Effector memory CD4-positive, alpha-beta T cell (primary cell): ENCODE data around the gene SUOX.
"Not testable (repeated sequence)": the region's sequence is repeated elsewhere in the genome, so short reads cannot be mapped to it uniquely, and the experiment has no call there.

Experiments
- DNase-seq, 3 donors: peaks; one replicate each; pipeline ENCODE4 v3.0.0-alpha.2; 2020
- H3K27ac ChIP-seq: 2 replicates; pipeline ENCODE4 v1.7.0; 2013; ENCODE audit warnings: mild to moderate bottlenecking, low read length, moderate library complexity; ENCODE audit not compliant: insufficient read depth, poor library complexity, severe bottlenecking
- H3K27me3 ChIP-seq: replicated peaks from 2 replicates; pipeline ENCODE4 v1.7.0; 2013; ENCODE audit warnings: mild to moderate bottlenecking, low read length; ENCODE audit not compliant: insufficient read depth, control insufficient read depth, poor library complexity, severe bottlenecking
- H3K36me3 ChIP-seq: 2 replicates; pipeline ENCODE4 v1.7.0; 2013; ENCODE audit warnings: mild to moderate bottlenecking, low read length, moderate library complexity; ENCODE audit not compliant: control insufficient read depth, insufficient read depth
- H3K4me1 ChIP-seq: 2 replicates; pipeline ENCODE4 v1.7.0; 2013; ENCODE audit warnings: low read length, mild to moderate bottlenecking; ENCODE audit not compliant: control insufficient read depth, insufficient read depth, poor library complexity, severe bottlenecking
- H3K4me3 ChIP-seq: 2 replicates; pipeline ENCODE4 v1.7.0; 2013; ENCODE audit warnings: low read length, low read depth, mild to moderate bottlenecking; ENCODE audit not compliant: insufficient read depth, poor library complexity, severe bottlenecking
- H3K9me3 ChIP-seq: 2 replicates; pipeline ENCODE4 v1.7.0; 2013; ENCODE audit warnings: mild to moderate bottlenecking, low read length, moderate library complexity; ENCODE audit not compliant: control insufficient read depth

SUOX gene

DNA sequence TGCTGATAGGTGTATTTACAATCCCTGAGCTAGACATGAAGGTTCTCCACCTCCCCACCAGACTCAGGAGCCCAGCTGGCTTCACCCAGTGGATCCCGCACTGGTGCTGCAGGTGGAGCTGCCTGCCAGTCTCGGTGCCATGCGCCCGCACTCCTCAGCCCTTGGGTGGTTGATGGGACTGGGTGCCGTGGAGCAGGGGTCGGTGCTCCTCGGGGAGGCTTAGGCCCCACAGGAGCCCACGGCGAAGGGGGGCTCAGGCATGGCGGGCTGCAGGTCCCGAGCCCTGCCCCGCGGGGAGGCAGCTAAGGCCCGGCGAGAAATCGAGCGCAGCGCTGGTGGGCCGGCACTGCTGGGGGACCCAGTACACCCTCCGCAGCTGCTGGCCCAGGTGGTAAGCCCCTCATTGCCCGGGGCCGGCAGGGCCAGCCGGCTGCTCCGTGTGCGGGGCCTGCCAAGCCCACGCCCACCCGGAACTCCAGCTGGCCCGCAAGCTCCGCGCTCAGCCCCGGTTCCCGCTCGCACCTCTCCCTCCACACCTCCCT is 3.0 kb downstream of the SUOX start:
- H3K27ac ChIP-seq, H3K27me3 ChIP-seq, H3K4me1 ChIP-seq, H3K4me3 ChIP-seq, DNase-seq, H3K36me3 ChIP-seq, H3K9me3 ChIP-seq: not testable (repeated sequence)

DNA sequence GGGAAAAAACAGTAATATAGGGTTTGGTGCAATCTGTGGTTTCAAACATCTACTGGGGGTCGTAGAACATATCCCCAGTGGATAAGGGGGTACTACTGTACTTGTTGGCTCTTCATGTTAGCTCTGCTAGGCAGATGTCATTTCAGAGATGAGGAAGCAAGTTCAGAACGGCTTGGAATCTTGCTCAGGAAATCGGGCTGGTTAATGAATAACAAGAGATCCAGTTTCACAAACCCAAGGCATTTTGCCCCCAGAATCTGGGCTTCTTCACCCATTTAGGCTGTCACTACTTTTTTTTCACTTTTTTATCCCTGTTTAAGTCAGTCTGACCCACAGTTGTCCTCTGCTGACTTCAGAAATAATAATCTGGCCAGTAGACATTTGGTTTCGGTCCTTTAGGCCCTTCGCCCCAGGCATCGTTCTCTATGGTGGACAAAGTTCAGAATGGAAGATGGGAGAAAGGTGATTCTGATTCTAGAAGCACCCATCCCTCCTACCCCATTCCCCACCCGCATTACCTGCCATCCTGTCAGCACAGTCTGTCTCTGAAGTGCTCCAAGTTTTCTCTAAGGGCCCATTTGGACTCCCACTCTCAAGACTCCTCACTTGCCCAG is 4.5 kb downstream of the SUOX start:
- Histone ChIP-seq H3K36me3 (no peaks in the 10 kb centered on the region), H3K4me3 (no peak overlapping the region), H3K27me3 (no peaks in the 10 kb centered on the region), H3K9me3 (no peaks in the 10 kb centered on the region), H3K4me1 (peaks cover 5% of the 10 kb centered on the region), H3K27ac (no peak overlapping the region)
- no peak for DNase-seq

DNA sequence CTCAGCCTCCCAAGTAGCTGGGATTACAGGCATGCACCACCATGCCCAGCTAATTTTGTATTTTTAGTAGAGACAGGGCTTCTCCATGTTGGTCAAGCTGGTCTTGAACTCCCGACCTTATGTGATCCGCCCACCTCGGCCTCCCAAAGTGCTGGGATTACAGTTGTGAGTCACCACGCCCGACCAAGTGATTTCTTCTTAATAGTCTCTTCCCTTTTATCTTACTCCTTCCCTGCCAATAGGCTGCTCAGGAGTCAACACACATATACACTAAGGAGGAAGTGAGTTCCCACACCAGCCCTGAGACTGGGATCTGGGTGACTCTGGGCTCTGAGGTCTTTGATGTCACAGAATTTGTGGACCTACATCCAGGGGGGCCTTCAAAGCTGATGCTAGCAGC is 6.3 kb downstream of the SUOX start:
- not testable (repeated sequence) for H3K36me3 ChIP-seq, DNase-seq, H3K4me3 ChIP-seq, H3K9me3 ChIP-seq, H3K27me3 ChIP-seq, H3K27ac ChIP-seq, H3K4me1 ChIP-seq

GRCh38 chr12:56004211-56004610 is 7.1 kb downstream of the SUOX start:
- H3K4me1 ChIP-seq, result peaks cover 4% of the 10 kb centered on the region
- H3K27me3 ChIP-seq, result no peaks in the 10 kb centered on the region
- H3K27ac ChIP-seq, result no peak overlapping the region
- H3K4me3 ChIP-seq, result no peak overlapping the region
- no peaks in the 10 kb centered on the region for H3K36me3 ChIP-seq
- DNase-seq, result no peak
- H3K9me3 ChIP-seq, result no peaks in the 10 kb centered on the region

- no peaks in the 10 kb centered on the region for H3K9me3 ChIP-seq
- H3K4me3 ChIP-seq, result peak overlapping the region; percentile 87
- peak overlapping the region; percentile 75 for H3K27ac ChIP-seq
- DNase-seq, result peak; percentile 48 to 66 (median 53)
- H3K4me1 ChIP-seq, result peaks cover 4% of the 10 kb centered on the region
- no peaks in the 10 kb centered on the region for H3K36me3 ChIP-seq
- no peaks in the 10 kb centered on the region for H3K27me3 ChIP-seq
These were observed 10.8 kb downstream of the SUOX start for GRCh38 chr12:56007564-56008559.

DNA sequence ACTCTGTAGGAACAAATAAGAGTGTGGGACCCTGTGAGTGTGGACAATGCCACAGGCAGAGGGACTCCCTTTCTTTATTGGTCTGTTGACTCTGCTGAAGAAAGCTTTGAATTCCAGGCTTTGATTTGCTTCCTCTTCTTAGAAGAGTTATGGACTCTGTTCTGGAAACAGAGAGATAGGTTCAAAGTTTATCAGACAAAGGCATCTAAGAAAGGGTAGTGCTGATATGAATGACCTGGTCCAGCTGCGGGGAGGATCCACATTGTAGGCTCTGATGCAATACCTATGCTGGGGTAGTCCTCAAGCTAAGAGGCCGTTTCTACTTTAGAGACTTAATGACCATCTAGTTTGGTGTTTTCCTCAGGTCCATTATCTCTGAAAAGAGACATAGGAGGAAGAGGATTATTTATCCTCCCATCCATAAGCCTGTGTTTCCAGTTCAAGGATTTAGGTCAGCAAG is 13.1 kb downstream of the SUOX start:
- H3K4me3 ChIP-seq, result no peak overlapping the region
- H3K36me3 ChIP-seq, result no peaks in the 10 kb centered on the region
- H3K27me3 ChIP-seq, result no peaks in the 10 kb centered on the region
- H3K4me1 ChIP-seq, result peaks cover 4% of the 10 kb centered on the region
- DNase-seq, result no peak
- no peak overlapping the region for H3K27ac ChIP-seq
- H3K9me3 ChIP-seq, result no peaks in the 10 kb centered on the region

DNA sequence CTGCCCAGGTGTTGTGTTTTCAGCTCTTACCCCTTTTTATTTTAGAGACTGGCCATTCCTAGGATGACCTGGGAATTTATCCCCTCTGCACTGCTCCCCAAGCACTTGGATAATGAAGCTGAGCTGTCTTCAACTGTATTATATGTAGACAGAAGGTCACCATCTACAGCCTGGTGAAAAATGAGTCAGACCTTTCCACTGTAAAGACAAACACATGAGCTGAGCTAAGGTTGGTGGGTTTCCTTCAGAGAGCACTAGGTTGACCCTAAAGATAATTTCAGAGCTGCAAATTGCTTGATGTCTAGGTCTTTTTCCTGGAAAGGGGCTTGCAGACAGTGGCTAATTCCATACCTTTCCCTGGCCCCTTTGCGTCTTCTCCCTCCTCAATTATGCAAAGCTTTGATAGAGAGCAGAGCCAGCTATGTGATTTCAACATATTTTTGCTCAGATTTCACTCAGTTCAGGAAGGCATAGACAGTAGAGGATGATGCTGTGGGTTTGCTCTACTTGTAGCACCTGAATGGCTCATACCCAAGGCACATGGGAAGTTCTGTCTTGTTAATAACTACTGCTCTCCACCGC is 14.5 kb downstream of the SUOX start:
- Histone ChIP-seq H3K9me3 (no peaks in the 10 kb centered on the region), H3K36me3 (no peaks in the 10 kb centered on the region), H3K27ac (no peak overlapping the region), H3K27me3 (no peaks in the 10 kb centered on the region), H3K4me3 (no peak overlapping the region), H3K4me1 (peaks cover 4% of the 10 kb centered on the region)
- no peak for DNase-seq

GRCh38 chr12:56013482-56013881 is 16.4 kb downstream of the SUOX start:
- no peak overlapping the region for H3K4me3 ChIP-seq
- no peak for DNase-seq
- no peaks in the 10 kb centered on the region for H3K4me1 ChIP-seq
- no peaks in the 10 kb centered on the region for H3K9me3 ChIP-seq
- no peak overlapping the region for H3K27ac ChIP-seq
- H3K36me3 ChIP-seq, result no peaks in the 10 kb centered on the region
- no peaks in the 10 kb centered on the region for H3K27me3 ChIP-seq

DNA sequence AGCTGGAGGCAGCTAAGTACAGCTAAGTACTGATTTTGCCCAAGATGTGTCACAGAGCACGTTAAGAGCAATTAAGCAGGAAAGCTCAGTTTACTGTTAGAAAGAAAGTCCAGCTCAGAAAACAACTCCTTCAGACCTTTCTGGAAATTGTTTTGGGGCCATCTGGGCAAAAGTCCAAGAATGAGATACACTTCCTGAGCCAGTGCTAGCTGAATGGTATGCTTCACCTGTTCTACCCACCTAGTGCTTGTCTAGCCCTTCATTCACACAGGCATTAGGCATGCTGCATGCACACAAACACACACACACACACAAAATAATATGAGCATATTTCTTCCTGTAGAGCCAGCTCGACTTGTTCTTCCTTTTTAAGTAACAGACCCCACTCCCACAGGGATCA is 17.1 kb downstream of the SUOX start:
- Histone ChIP-seq H3K27me3 (no peaks in the 10 kb centered on the region), H3K4me1 (no peaks in the 10 kb centered on the region), H3K9me3 (no peaks in the 10 kb centered on the region), H3K4me3 (no peak overlapping the region), H3K36me3 (no peaks in the 10 kb centered on the region), H3K27ac (no peak overlapping the region)
- DNase-seq, result no peak
